ENCODE measurements around the gene ANKRD34B.

The ANKRD34B gene
- 0 reads per million in 3 donors for total RNA-seq

GRCh38 chr5:80569961-80570786 is at the start of gene ANKRD34B:
Gene ANKRD34B (minus strand): TSS chr5:80570280. CDS start chr5:80560019, 10,261 bp downstream.
- no peak within 1 kb of the TSS for H3K27ac ChIP-seq (ENCODE audit: insufficient read depth, low read length, poor library complexity, severe bottlenecking)
- peak within 1 kb of the TSS; percentile 37 for H3K4me3 ChIP-seq (ENCODE audit: insufficient read depth, low read depth, low read length, poor library complexity, severe bottlenecking)
- DNase-seq = no peak
- H3K27me3 ChIP-seq (replicated peaks; ENCODE audit: control insufficient read depth, insufficient read depth, low read length, poor library complexity, severe bottlenecking) = peaks cover 12% of the 10 kb centered on the region
- H3K36me3 ChIP-seq (ENCODE audit: control insufficient read depth, insufficient read depth, low read length) = no peaks in the 10 kb centered on the region
- H3K4me1 ChIP-seq (ENCODE audit: control insufficient read depth, insufficient read depth, low read length, poor library complexity, severe bottlenecking) = peaks cover 10% of the 10 kb centered on the region
- H3K9me3 ChIP-seq (ENCODE audit: control insufficient read depth, low read length) = no peaks in the 10 kb centered on the region

- H3K27ac ChIP-seq (ENCODE audit: insufficient read depth, low read length, poor library complexity, severe bottlenecking) = no peak overlapping the region
Observed at GRCh38 chr5:80619086-80619485, 49.0 kb upstream of the ANKRD34B start.

GRCh38 chr5:80618438-80618837 is 48.4 kb upstream of the ANKRD34B start:
- DNase-seq = no peak
- Histone ChIP-seq H3K4me1 (ENCODE audit: control insufficient read depth, insufficient read depth, low read length, poor library complexity, severe bottlenecking) (no peaks in the 10 kb centered on the region), H3K27ac (ENCODE audit: insufficient read depth, low read length, poor library complexity, severe bottlenecking) (no peak overlapping the region), H3K9me3 (ENCODE audit: control insufficient read depth, low read length) (no peaks in the 10 kb centered on the region), H3K4me3 (ENCODE audit: insufficient read depth, low read depth, low read length, poor library complexity, severe bottlenecking) (no peak overlapping the region), H3K36me3 (ENCODE audit: control insufficient read depth, insufficient read depth, low read length) (no peaks in the 10 kb centered on the region), H3K27me3 (replicated peaks; ENCODE audit: control insufficient read depth, insufficient read depth, low read length, poor library complexity, severe bottlenecking) (no peaks in the 10 kb centered on the region)

More at GRCh38 chr5:80619086-80619485, 49.0 kb upstream of the ANKRD34B start:
- H3K36me3 ChIP-seq (ENCODE audit: control insufficient read depth, insufficient read depth, low read length) = no peaks in the 10 kb centered on the region
- DNase-seq = no peak
- no peaks in the 10 kb centered on the region for H3K4me1 ChIP-seq (ENCODE audit: control insufficient read depth, insufficient read depth, low read length, poor library complexity, severe bottlenecking)
- H3K9me3 ChIP-seq (ENCODE audit: control insufficient read depth, low read length) = no peaks in the 10 kb centered on the region
- no peak overlapping the region for H3K4me3 ChIP-seq (ENCODE audit: insufficient read depth, low read depth, low read length, poor library complexity, severe bottlenecking)
- no peaks in the 10 kb centered on the region for H3K27me3 ChIP-seq (replicated peaks; ENCODE audit: control insufficient read depth, insufficient read depth, low read length, poor library complexity, severe bottlenecking)

GRCh38 chr5:80615266-80615914 is 45.3 kb upstream of the ANKRD34B start:
- Histone ChIP-seq H3K4me1 (ENCODE audit: control insufficient read depth, insufficient read depth, low read length, poor library complexity, severe bottlenecking) (no peaks in the 10 kb centered on the region), H3K27me3 (replicated peaks; ENCODE audit: control insufficient read depth, insufficient read depth, low read length, poor library complexity, severe bottlenecking) (no peaks in the 10 kb centered on the region), H3K4me3 (ENCODE audit: insufficient read depth, low read depth, low read length, poor library complexity, severe bottlenecking) (no peak overlapping the region), H3K27ac (ENCODE audit: insufficient read depth, low read length, poor library complexity, severe bottlenecking) (no peak overlapping the region), H3K9me3 (ENCODE audit: control insufficient read depth, low read length) (no peaks in the 10 kb centered on the region), H3K36me3 (ENCODE audit: control insufficient read depth, insufficient read depth, low read length) (no peaks in the 10 kb centered on the region)
- DNase-seq = no peak

GRCh38 chr5:80609692-80610091 is 39.6 kb upstream of the ANKRD34B start:
- Histone ChIP-seq H3K4me1 (ENCODE audit: control insufficient read depth, insufficient read depth, low read length, poor library complexity, severe bottlenecking) (no peaks in the 10 kb centered on the region), H3K27ac (ENCODE audit: insufficient read depth, low read length, poor library complexity, severe bottlenecking) (no peak overlapping the region), H3K27me3 (replicated peaks; ENCODE audit: control insufficient read depth, insufficient read depth, low read length, poor library complexity, severe bottlenecking) (no peaks in the 10 kb centered on the region), H3K9me3 (ENCODE audit: control insufficient read depth, low read length) (no peaks in the 10 kb centered on the region), H3K36me3 (ENCODE audit: control insufficient read depth, insufficient read depth, low read length) (no peaks in the 10 kb centered on the region), H3K4me3 (ENCODE audit: insufficient read depth, low read depth, low read length, poor library complexity, severe bottlenecking) (no peak overlapping the region)
- DNase-seq = no peak

GRCh38 chr5:80608731-80609130 is 38.7 kb upstream of the ANKRD34B start:
- no peaks in the 10 kb centered on the region for H3K9me3 ChIP-seq (ENCODE audit: control insufficient read depth, low read length)
- H3K27me3 ChIP-seq (replicated peaks; ENCODE audit: control insufficient read depth, insufficient read depth, low read length, poor library complexity, severe bottlenecking) = no peaks in the 10 kb centered on the region
- H3K36me3 ChIP-seq (ENCODE audit: control insufficient read depth, insufficient read depth, low read length) = no peaks in the 10 kb centered on the region
- no peaks in the 10 kb centered on the region for H3K4me1 ChIP-seq (ENCODE audit: control insufficient read depth, insufficient read depth, low read length, poor library complexity, severe bottlenecking)
- no peak overlapping the region for H3K27ac ChIP-seq (ENCODE audit: insufficient read depth, low read length, poor library complexity, severe bottlenecking)
- no peak for DNase-seq
- no peak overlapping the region for H3K4me3 ChIP-seq (ENCODE audit: insufficient read depth, low read depth, low read length, poor library complexity, severe bottlenecking)

GRCh38 chr5:80607832-80608231 is 37.8 kb upstream of the ANKRD34B start:
- no peak for DNase-seq
- Histone ChIP-seq H3K27me3 (replicated peaks; ENCODE audit: control insufficient read depth, insufficient read depth, low read length, poor library complexity, severe bottlenecking) (no peaks in the 10 kb centered on the region), H3K4me3 (ENCODE audit: insufficient read depth, low read depth, low read length, poor library complexity, severe bottlenecking) (no peak overlapping the region), H3K4me1 (ENCODE audit: control insufficient read depth, insufficient read depth, low read length, poor library complexity, severe bottlenecking) (no peaks in the 10 kb centered on the region), H3K36me3 (ENCODE audit: control insufficient read depth, insufficient read depth, low read length) (no peaks in the 10 kb centered on the region), H3K27ac (ENCODE audit: insufficient read depth, low read length, poor library complexity, severe bottlenecking) (no peak overlapping the region), H3K9me3 (ENCODE audit: control insufficient read depth, low read length) (no peaks in the 10 kb centered on the region)

GRCh38 chr5:80607343-80607742 is 37.3 kb upstream of the ANKRD34B start:
- H3K27me3 ChIP-seq (replicated peaks; ENCODE audit: control insufficient read depth, insufficient read depth, low read length, poor library complexity, severe bottlenecking) = no peaks in the 10 kb centered on the region
- H3K36me3 ChIP-seq (ENCODE audit: control insufficient read depth, insufficient read depth, low read length) = no peaks in the 10 kb centered on the region
- no peak overlapping the region for H3K27ac ChIP-seq (ENCODE audit: insufficient read depth, low read length, poor library complexity, severe bottlenecking)
- H3K4me1 ChIP-seq (ENCODE audit: control insufficient read depth, insufficient read depth, low read length, poor library complexity, severe bottlenecking) = no peaks in the 10 kb centered on the region
- DNase-seq = no peak
- H3K4me3 ChIP-seq (ENCODE audit: insufficient read depth, low read depth, low read length, poor library complexity, severe bottlenecking) = no peak overlapping the region
- no peaks in the 10 kb centered on the region for H3K9me3 ChIP-seq (ENCODE audit: control insufficient read depth, low read length)

GRCh38 chr5:80600943-80601693 is 31.0 kb upstream of the ANKRD34B start:
- no peaks in the 10 kb centered on the region for H3K9me3 ChIP-seq (ENCODE audit: control insufficient read depth, low read length)
- no peaks in the 10 kb centered on the region for H3K4me1 ChIP-seq (ENCODE audit: control insufficient read depth, insufficient read depth, low read length, poor library complexity, severe bottlenecking)
- H3K27me3 ChIP-seq (replicated peaks; ENCODE audit: control insufficient read depth, insufficient read depth, low read length, poor library complexity, severe bottlenecking) = no peaks in the 10 kb centered on the region
- DNase-seq = no peak
- no peak overlapping the region for H3K27ac ChIP-seq (ENCODE audit: insufficient read depth, low read length, poor library complexity, severe bottlenecking)
- no peaks in the 10 kb centered on the region for H3K36me3 ChIP-seq (ENCODE audit: control insufficient read depth, insufficient read depth, low read length)
- no peak overlapping the region for H3K4me3 ChIP-seq (ENCODE audit: insufficient read depth, low read depth, low read length, poor library complexity, severe bottlenecking)

- no peak for DNase-seq
- no peaks in the 10 kb centered on the region for H3K36me3 ChIP-seq (ENCODE audit: control insufficient read depth, insufficient read depth, low read length)
- no peaks in the 10 kb centered on the region for H3K27me3 ChIP-seq (replicated peaks; ENCODE audit: control insufficient read depth, insufficient read depth, low read length, poor library complexity, severe bottlenecking)
- no peak overlapping the region for H3K4me3 ChIP-seq (ENCODE audit: insufficient read depth, low read depth, low read length, poor library complexity, severe bottlenecking)
- no peaks in the 10 kb centered on the region for H3K9me3 ChIP-seq (ENCODE audit: control insufficient read depth, low read length)
- no peaks in the 10 kb centered on the region for H3K4me1 ChIP-seq (ENCODE audit: control insufficient read depth, insufficient read depth, low read length, poor library complexity, severe bottlenecking)
- H3K27ac ChIP-seq (ENCODE audit: insufficient read depth, low read length, poor library complexity, severe bottlenecking) = no peak overlapping the region
Observed at GRCh38 chr5:80597500-80597899, 27.4 kb upstream of the ANKRD34B start.

Data from effector memory CD4-positive, alpha-beta T cell (primary cell).